Measurements from ENCODE around the gene GALNT11. TPM values are rescaled to one million over a fixed set of nuclear protein-coding genes. Genes with fewer than 3 reads are reported as not detected.
A peak's percentile ranks its signal among the peaks of the same experiment; 100 is the strongest.
"Not testable (repeated sequence)": the region's sequence is repeated elsewhere in the genome, so short reads cannot be mapped to it uniquely, and the experiment has no call there.

GALNT11 gene
- polyA plus RNA-seq, 1 donor (not counting 4 experiments of a cell fraction or from before 2014, with no cell fraction given): 42.3 TPM

GRCh38 chr7:152074673-152075072, 49.2 kb downstream of the GALNT11 start:
- Histone ChIP-seq H3K4me3 (ENCODE audit: control insufficient read depth in 2 of 3, extremely low read depth in 1 of 3, insufficient read depth in 2 of 3, low read depth in 1 of 3, low read length in 3 of 3) (no peak overlapping the region), H3K4me1 (ENCODE audit: control insufficient read depth, extremely low read depth, insufficient read depth, low read length) (peaks cover 5% of the 10 kb centered on the region), H2AFZ (ENCODE audit: control insufficient read depth, low read length) (no peak overlapping the region), H3K27me3 (ENCODE audit: control insufficient read depth, extremely low read depth, insufficient read depth, low read length) (no peaks in the 10 kb centered on the region), H3K36me3 (ENCODE audit: control insufficient read depth in 2 of 2, extremely low read depth in 1 of 2, insufficient read depth in 2 of 2, low read length in 2 of 2) (no peaks in the 10 kb centered on the region), H3K9me1 (ENCODE audit: control insufficient read depth, extremely low read depth, insufficient read depth, low read length) (no peaks in the 10 kb centered on the region), H3K27ac (ENCODE audit: control insufficient read depth, insufficient read depth, low read length) (no peak overlapping the region), H3K9me3 (ENCODE audit: control insufficient read depth, low read depth, low read length) (no peaks in the 10 kb centered on the region), H3K79me2 (ENCODE audit: control insufficient read depth, insufficient read depth, low read length) (peaks cover 5% of the 10 kb centered on the region), H3K9ac (ENCODE audit: control insufficient read depth, extremely low read depth, insufficient read depth, low read length) (no peak overlapping the region), H4K20me1 (ENCODE audit: control insufficient read depth, extremely low read depth, insufficient read depth, low read length) (no peaks in the 10 kb centered on the region), H3K4me2 (ENCODE audit: control insufficient read depth, extremely low read depth, insufficient read depth, low read depth, low read length) (no peak overlapping the region)
- dilution Hi-C loops (cut with MboI; ENCODE audit: extremely low pct_ligation_motif_present, low sequenced_read_pairs): no loop called here
- TF ChIP-seq CTCF (optimal IDR thresholded peaks at IDR 0.05 in 1 of 3, IDR thresholded peaks at IDR 0.05 in 1 of 3, conservative IDR thresholded peaks at IDR 0.05 in 1 of 3; ENCODE audit: extremely low read depth in 1 of 3, insufficient read depth in 2 of 3, low read length in 3 of 3) (no peak), EZH2 (IDR thresholded peaks at IDR 0.05; ENCODE audit: low read length) (no peak)
- FAIRE-seq (no peak), DNase-seq (ENCODE audit: low read depth, low spot score) (no peak)

DNA sequence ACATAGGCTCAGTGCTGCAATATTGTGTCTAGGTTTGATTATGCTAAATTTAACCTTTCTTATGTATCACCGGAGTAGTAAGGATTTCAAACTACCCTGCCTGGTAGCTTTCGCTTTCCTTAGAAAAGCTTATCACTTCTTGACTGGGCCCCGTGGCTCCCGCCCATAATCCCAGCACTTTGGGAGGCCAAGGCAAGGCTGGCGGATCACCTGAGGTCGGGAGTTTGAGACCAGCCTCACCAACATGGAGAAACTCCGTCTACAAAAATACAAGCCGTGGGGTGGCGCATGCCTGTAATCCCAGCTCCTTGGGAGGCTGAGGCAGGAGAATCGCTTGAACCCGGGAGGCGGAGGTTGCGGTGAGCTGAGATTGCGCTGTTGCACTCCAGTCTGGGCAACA, 49.9 kb downstream of the GALNT11 start:
- H3K4me2 ChIP-seq (ENCODE audit: control insufficient read depth, extremely low read depth, insufficient read depth, low read depth, low read length); H3K9me1 ChIP-seq (ENCODE audit: control insufficient read depth, extremely low read depth, insufficient read depth, low read length); DNase-seq (ENCODE audit: low read depth, low spot score); H3K4me1 ChIP-seq (ENCODE audit: control insufficient read depth, extremely low read depth, insufficient read depth, low read length); H3K9me3 ChIP-seq (ENCODE audit: control insufficient read depth, low read depth, low read length); dilution Hi-C loops (cut with MboI; ENCODE audit: extremely low pct_ligation_motif_present, low sequenced_read_pairs); H3K4me3 ChIP-seq (ENCODE audit: control insufficient read depth in 2 of 3, extremely low read depth in 1 of 3, insufficient read depth in 2 of 3, low read depth in 1 of 3, low read length in 3 of 3); H2AFZ ChIP-seq (ENCODE audit: control insufficient read depth, low read length); H3K27ac ChIP-seq (ENCODE audit: control insufficient read depth, insufficient read depth, low read length); H3K36me3 ChIP-seq (ENCODE audit: control insufficient read depth in 2 of 2, extremely low read depth in 1 of 2, insufficient read depth in 2 of 2, low read length in 2 of 2); H3K9ac ChIP-seq (ENCODE audit: control insufficient read depth, extremely low read depth, insufficient read depth, low read length); H3K79me2 ChIP-seq (ENCODE audit: control insufficient read depth, insufficient read depth, low read length); FAIRE-seq; H3K27me3 ChIP-seq (ENCODE audit: control insufficient read depth, extremely low read depth, insufficient read depth, low read length); H4K20me1 ChIP-seq (ENCODE audit: control insufficient read depth, extremely low read depth, insufficient read depth, low read length): not testable (repeated sequence)

GRCh38 chr7:152076324-152076821, 50.9 kb downstream of the GALNT11 start:
- Histone ChIP-seq H4K20me1 (ENCODE audit: control insufficient read depth, extremely low read depth, insufficient read depth, low read length) (no peaks in the 10 kb centered on the region), H3K4me3 (ENCODE audit: control insufficient read depth in 2 of 3, extremely low read depth in 1 of 3, insufficient read depth in 2 of 3, low read depth in 1 of 3, low read length in 3 of 3) (no peak overlapping the region), H3K27ac (ENCODE audit: control insufficient read depth, insufficient read depth, low read length) (no peak overlapping the region), H2AFZ (ENCODE audit: control insufficient read depth, low read length) (no peak overlapping the region), H3K4me1 (ENCODE audit: control insufficient read depth, extremely low read depth, insufficient read depth, low read length) (peaks cover 5% of the 10 kb centered on the region), H3K9ac (ENCODE audit: control insufficient read depth, extremely low read depth, insufficient read depth, low read length) (no peak overlapping the region), H3K27me3 (ENCODE audit: control insufficient read depth, extremely low read depth, insufficient read depth, low read length) (no peaks in the 10 kb centered on the region), H3K9me3 (ENCODE audit: control insufficient read depth, low read depth, low read length) (no peaks in the 10 kb centered on the region), H3K4me2 (ENCODE audit: control insufficient read depth, extremely low read depth, insufficient read depth, low read depth, low read length) (no peak overlapping the region), H3K9me1 (ENCODE audit: control insufficient read depth, extremely low read depth, insufficient read depth, low read length) (no peaks in the 10 kb centered on the region), H3K79me2 (ENCODE audit: control insufficient read depth, insufficient read depth, low read length) (peaks cover 5% of the 10 kb centered on the region), H3K36me3 (ENCODE audit: control insufficient read depth in 2 of 2, extremely low read depth in 1 of 2, insufficient read depth in 2 of 2, low read length in 2 of 2) (no peaks in the 10 kb centered on the region)
- no peak for DNase-seq (ENCODE audit: low read depth, low spot score)
- dilution Hi-C loops (cut with MboI; ENCODE audit: extremely low pct_ligation_motif_present, low sequenced_read_pairs): no loop called here
- TF ChIP-seq CTCF (optimal IDR thresholded peaks at IDR 0.05 in 1 of 3, IDR thresholded peaks at IDR 0.05 in 1 of 3, conservative IDR thresholded peaks at IDR 0.05 in 1 of 3; ENCODE audit: extremely low read depth in 1 of 3, insufficient read depth in 2 of 3, low read length in 3 of 3): peak; percentile 53 to 66 (median 55)
- no peak for TF ChIP-seq EZH2 (IDR thresholded peaks at IDR 0.05; ENCODE audit: low read length)
- peak; percentile 43 for FAIRE-seq
